Activated CD4-positive, alpha-beta T cell treated with anti-CD3 and anti-CD28 coated beads for 36 hours (primary cell): Measurements from ENCODE around the gene PHF21B. TPM values are rescaled to one million over a fixed set of nuclear protein-coding genes. Genes with fewer than 3 reads are reported as not detected.
"Not testable (repeated sequence)": the region's sequence is repeated elsewhere in the genome, so short reads cannot be mapped to it uniquely, and the experiment has no call there.

Source experiments
- ATAC-seq: fragments of 200-7000 bp; cut with Tn5 transposase; one replicate; pipeline ENCODE4 v1.10.0; 2021; ENCODE audit warnings: mild to moderate bottlenecking, moderate library complexity
- CTCF ChIA-PET: fragments of 350-600 bp; sonication (Branson Sonifier 250); formaldehyde crosslinking; loops from one replicate; lab custom pipeline; 2021; ENCODE audit warnings: antibody characterized with exemption; lab: Charles Lee
- POLR2A ChIA-PET: fragments of 350-600 bp; sonication (Branson Sonifier 250); formaldehyde crosslinking; loops from one replicate; lab custom pipeline; 2021; ENCODE audit warnings: antibody characterized with exemption, inconsistent platforms; lab: Charles Lee
- DNase-seq: peaks from one replicate; pipeline ENCODE4 v3.0.0-alpha.2; 2020
- H3K27ac Mint-ChIP-seq: one replicate; pipeline ENCODE4 v1.8.0; 2021; ENCODE audit warnings: mixed read lengths
- H3K27me3 Mint-ChIP-seq: one replicate; pipeline ENCODE4 v1.8.0; 2021; ENCODE audit warnings: mixed read lengths
- H3K36me3 Mint-ChIP-seq: one replicate; pipeline ENCODE4 v1.8.0; 2021; ENCODE audit warnings: low read depth, mixed read lengths
- H3K4me1 Mint-ChIP-seq: one replicate; pipeline ENCODE4 v1.8.0; 2021; ENCODE audit warnings: mixed read lengths
- H3K4me3 Mint-ChIP-seq: one replicate; pipeline ENCODE4 v1.8.0; 2021; ENCODE audit warnings: mild to moderate bottlenecking, moderate library complexity, mixed read lengths
- H3K9me3 Mint-ChIP-seq: one replicate; pipeline ENCODE4 v1.8.0; 2021; ENCODE audit warnings: low read depth, mixed read lengths
- intact Hi-C, 2 experiments: fragments of 100-400 bp; cut with DNase I in 1 of 2; cut with micrococcal nuclease in 1 of 2; formaldehyde crosslinking; loops; one replicate each; pipeline versions ENCODE4 v1.14.2 to v1.15.1; 2022 to 2024; cut with DNase I, micrococcal nuclease
- total RNA-seq, 2 experiments: library from RNA; stranded (reverse); gene quantifications; one replicate each; pipeline ENCODE4 v1.2.3, GENCODE V29; 2021

PHF21B gene
- total RNA-seq: not detected

DNA sequence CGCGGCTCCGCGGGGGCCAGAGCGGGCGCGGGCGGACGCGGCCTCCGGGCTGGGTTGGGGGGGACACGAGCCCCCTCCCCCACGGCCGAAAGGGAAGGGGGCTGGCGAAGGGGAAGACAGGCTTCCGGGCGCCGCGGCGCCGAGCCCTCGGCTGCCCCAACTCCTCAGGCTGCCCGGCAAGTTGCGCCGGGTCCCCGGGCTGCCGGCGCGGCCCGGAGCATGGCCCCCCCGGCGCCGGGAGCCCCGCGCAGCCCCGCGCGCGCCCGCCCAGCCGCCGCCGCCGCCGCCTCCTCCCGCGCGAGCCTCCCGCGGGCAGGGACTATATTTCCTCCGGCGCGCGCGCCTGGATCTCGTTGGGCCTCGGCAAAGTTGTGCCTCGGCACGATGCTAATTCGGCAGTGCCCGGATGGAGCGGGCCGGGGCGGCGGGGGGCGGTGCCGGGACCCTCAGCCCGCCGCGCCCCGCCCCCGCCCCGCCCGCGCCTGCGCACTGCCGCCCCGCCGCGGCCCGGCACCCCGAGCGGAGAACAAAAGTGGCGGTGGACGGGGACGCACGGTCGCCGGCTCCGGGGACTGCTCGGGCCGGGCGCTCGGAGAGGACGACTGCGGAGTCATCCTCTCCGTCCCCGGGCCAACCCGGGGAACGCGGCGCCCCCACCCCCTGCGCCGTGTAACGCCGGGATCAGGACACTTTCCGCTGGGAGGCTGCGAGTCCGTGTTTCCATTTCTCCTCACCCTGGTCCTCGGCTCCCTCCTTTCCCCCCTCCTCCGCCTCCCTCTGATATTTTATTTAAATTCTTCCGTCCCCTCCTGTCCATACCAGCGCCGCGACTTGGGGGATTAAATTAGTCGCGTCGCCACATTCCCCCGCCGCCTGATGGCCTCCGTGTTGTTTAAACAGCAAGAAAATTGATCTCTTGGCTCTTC, at the start of gene PHF21B:
Gene PHF21B (minus strand): TSS at position 400 of the 926 bp plus-strand sequence. CDS start 456 bp downstream, outside the sequence.
- Mint-ChIP-seq H3K27ac (no peak within 1 kb of the TSS), H3K36me3 (no peaks in the 10 kb centered on the region), H3K4me1 (peaks cover 15% of the 10 kb centered on the region), H3K4me3 (peak within 1 kb of the TSS; percentile 72), H3K27me3 (peaks cover 53% of the 10 kb centered on the region), H3K9me3 (no peaks in the 10 kb centered on the region)
- intact Hi-C loops: loop anchor here in 1 of 2 experiments (2.0 kb wide), 2 partner anchors 55 to 75 kb away; no protein-coding TSS in a partner anchor
- DNase-seq: peak; percentile 49
- ChIA-PET POLR2A (no interaction called here), CTCF (no interaction called here)
- ATAC-seq: peak; percentile 45

DNA sequence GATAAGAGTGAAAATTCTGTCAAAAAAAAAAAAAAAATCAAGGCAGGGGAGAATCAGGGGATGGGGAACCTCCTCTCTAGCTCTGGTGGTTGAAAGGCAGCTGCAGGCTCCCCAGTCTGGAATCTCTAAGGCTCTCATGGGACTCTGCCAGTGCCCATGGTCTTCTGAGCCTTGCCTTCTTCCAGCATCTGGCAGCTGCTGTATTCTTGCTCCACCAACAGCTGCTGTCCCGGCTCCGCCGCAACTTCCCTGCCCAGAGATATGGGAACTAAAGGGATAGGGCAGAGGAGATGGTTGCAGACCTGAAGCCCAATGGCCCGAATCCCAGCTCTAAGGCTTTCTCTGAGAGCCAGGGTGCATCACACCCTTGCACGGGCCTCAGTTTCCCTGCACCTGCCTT, 49.5 kb upstream of the PHF21B start:
- ChIA-PET CTCF (interaction anchor here (0.8 kb wide), 1 partner anchor 36 kb away, joined by 3 read pairs; no protein-coding TSS in a partner anchor), POLR2A (no interaction called here)
- DNase-seq (no peak), ATAC-seq (no peak)
- Mint-ChIP-seq H3K27ac (no peak overlapping the region), H3K4me3 (no peak overlapping the region), H3K9me3 (no peaks in the 10 kb centered on the region), H3K27me3 (peaks cover 5% of the 10 kb centered on the region), H3K36me3 (no peaks in the 10 kb centered on the region), H3K4me1 (peaks cover 15% of the 10 kb centered on the region)
- intact Hi-C loops: no loop called here

DNA sequence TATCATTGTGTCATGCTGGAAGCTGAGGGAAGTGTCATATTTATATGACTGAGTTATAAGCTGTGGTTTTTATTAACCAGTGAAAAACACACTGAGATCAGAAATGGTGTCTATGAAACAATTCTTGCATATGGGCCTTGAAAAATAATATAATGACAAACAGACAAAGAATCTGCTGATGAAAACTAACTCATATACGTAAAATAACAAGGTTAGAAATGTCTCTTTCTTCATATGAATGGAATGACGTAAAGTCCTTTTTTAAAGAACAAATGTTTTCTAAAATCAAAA, 48.8 kb upstream of the PHF21B start:
- Mint-ChIP-seq H3K9me3 (no peaks in the 10 kb centered on the region), H3K4me1 (peaks cover 10% of the 10 kb centered on the region)
- ATAC-seq: peak; percentile 44

DNA sequence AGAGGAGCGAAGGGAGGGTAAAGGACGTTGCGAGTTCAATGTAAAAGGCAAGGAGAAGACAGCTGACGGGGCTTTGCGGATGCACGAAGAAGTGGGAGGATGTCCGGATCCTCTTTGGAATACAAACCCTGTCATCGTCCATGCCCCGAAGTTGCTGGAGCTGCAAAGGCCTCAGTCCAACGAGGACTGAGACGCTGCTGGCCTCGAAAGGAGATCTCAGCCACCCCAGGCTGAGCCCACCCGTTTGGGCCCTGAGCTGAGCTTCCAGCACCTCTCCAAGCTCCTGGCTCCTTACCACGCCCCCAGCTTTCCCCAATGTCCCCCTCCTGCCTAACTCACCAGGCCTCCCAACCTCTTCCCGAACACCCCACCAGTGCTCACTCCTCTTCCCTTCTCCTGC, 46.1 kb upstream of the PHF21B start:
- DNase-seq (no peak), ATAC-seq (no peak)
- H3K27me3 Mint-ChIP-seq: peaks cover 8% of the 10 kb centered on the region
- H3K27ac Mint-ChIP-seq: no peak overlapping the region
- no peaks in the 10 kb centered on the region for H3K36me3 Mint-ChIP-seq
- CTCF ChIA-PET: no interaction called here
- intact Hi-C loops: no loop called here
- no peaks in the 10 kb centered on the region for H3K9me3 Mint-ChIP-seq
- POLR2A ChIA-PET: no interaction called here
- peaks cover 10% of the 10 kb centered on the region for H3K4me1 Mint-ChIP-seq
- no peak overlapping the region for H3K4me3 Mint-ChIP-seq

More for the DNA sequence above, 48.8 kb upstream of the PHF21B start:
- CTCF ChIA-PET: interaction anchor here (0.8 kb wide), 1 partner anchor 37 kb away, joined by 3 read pairs; no protein-coding TSS in a partner anchor
- Mint-ChIP-seq H3K4me3 (no peak overlapping the region), H3K36me3 (no peaks in the 10 kb centered on the region), H3K27me3 (peaks cover 5% of the 10 kb centered on the region), H3K27ac (no peak overlapping the region)
- no peak for DNase-seq
- POLR2A ChIA-PET: interaction anchor here (0.6 kb wide), 1 partner anchor 68 kb away, joined by 3 read pairs; no protein-coding TSS in a partner anchor
- intact Hi-C loops: no loop called here

DNA sequence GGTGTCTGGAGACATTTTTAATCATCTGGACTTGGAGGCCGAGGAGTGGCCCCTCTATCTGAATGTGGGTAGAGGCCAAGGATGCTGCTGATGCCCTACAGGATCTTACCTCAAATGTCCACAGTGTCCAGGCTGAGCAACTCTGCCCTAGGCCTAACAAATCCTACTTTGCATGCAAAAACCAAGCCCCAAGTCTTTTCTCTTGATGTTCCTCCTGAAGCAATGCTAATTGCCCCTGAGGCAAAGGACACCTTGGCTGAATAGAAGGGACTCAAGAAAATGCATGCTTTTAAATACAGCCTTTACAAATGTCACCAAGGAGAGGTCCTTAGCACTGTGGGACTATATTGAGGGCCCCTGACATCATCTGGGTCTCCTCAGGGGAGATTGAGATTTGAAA, 43.8 kb upstream of the PHF21B start:
- ATAC-seq (no peak), DNase-seq (no peak)
- POLR2A ChIA-PET: no interaction called here
- peaks cover 18% of the 10 kb centered on the region for H3K27me3 Mint-ChIP-seq
- H3K4me1 Mint-ChIP-seq: peaks cover 7% of the 10 kb centered on the region
- no peaks in the 10 kb centered on the region for H3K9me3 Mint-ChIP-seq
- no peak overlapping the region for H3K27ac Mint-ChIP-seq
- intact Hi-C loops: no loop called here
- H3K36me3 Mint-ChIP-seq: no peaks in the 10 kb centered on the region
- no peak overlapping the region for H3K4me3 Mint-ChIP-seq
- CTCF ChIA-PET: no interaction called here

DNA sequence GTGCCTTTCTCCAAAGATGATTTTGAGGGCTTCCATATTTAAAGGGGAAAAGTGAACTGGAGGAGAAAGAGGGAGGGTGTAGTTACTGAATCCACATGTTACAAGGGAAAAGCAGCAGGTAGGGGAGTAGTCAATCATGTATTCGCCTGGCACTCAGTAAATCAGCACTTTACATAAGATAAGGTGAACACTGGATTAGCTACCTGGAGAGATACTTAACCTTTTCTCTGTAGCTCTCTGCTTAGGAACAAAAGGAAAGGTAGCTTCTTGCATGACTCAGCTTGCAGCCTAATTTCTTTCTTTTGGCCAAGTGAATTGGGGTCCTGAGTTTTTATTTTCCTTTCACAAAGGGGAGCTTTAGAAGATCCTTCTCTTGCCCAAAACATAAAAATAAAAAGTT, 43.3 kb upstream of the PHF21B start:
- Mint-ChIP-seq H3K27ac (no peak overlapping the region), H3K36me3 (no peaks in the 10 kb centered on the region), H3K4me3 (no peak overlapping the region), H3K4me1 (peaks cover 3% of the 10 kb centered on the region), H3K27me3 (peaks cover 21% of the 10 kb centered on the region), H3K9me3 (no peaks in the 10 kb centered on the region)
- CTCF ChIA-PET: no interaction called here
- ATAC-seq (no peak), DNase-seq (no peak)
- POLR2A ChIA-PET: no interaction called here
- intact Hi-C loops: no loop called here

DNA sequence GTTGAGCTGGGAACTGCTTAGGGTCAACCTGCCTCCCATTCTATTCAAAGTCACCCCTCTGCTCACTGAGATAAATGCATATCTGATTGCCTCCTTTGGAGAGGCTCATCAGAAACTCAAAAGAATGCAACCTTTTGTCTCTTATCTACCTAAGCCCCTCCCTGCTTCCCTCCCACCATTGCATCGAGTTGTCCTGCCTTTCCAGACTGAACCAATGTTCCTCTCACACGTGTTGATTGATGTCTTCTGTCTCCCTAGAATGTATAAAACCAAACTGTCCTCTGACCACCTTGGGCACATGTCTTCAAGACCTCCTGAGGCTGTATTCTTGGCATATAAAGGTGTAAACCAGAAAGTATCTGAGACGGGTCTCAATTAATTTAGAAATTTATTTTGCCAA, 42.9 kb upstream of the PHF21B start:
- H3K4me3 Mint-ChIP-seq, H3K36me3 Mint-ChIP-seq, ATAC-seq, H3K9me3 Mint-ChIP-seq, intact Hi-C loops, H3K27ac Mint-ChIP-seq, H3K4me1 Mint-ChIP-seq, POLR2A ChIA-PET, DNase-seq, CTCF ChIA-PET: not testable (repeated sequence)
- peaks cover 21% of the 10 kb centered on the region for H3K27me3 Mint-ChIP-seq

DNA sequence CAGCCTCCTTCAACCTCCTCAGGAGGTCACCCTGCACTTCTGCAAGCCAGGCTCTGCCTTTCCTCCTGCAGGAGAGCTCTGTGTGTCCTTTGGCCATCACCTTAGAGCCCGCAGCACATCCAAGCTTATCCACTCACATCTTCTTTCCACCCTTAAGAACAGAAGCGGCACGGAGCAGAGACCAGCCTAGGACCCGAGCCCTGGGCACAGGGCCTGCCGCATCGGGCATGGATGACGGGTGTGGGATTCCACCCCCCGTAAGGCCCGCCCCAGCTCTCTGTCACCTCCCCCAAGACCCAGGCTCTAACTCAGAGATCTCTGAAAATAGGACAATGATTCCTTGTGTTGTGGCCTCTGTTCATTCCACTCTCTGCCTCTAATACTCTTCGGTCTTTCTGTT, 42.1 kb upstream of the PHF21B start:
- Mint-ChIP-seq H3K9me3 (no peaks in the 10 kb centered on the region), H3K27ac (no peak overlapping the region), H3K27me3 (peaks cover 23% of the 10 kb centered on the region), H3K4me1 (no peaks in the 10 kb centered on the region), H3K36me3 (no peaks in the 10 kb centered on the region), H3K4me3 (no peak overlapping the region)
- ATAC-seq (no peak), DNase-seq (no peak)
- CTCF ChIA-PET: no interaction called here
- intact Hi-C loops: no loop called here
- POLR2A ChIA-PET: no interaction called here

DNA sequence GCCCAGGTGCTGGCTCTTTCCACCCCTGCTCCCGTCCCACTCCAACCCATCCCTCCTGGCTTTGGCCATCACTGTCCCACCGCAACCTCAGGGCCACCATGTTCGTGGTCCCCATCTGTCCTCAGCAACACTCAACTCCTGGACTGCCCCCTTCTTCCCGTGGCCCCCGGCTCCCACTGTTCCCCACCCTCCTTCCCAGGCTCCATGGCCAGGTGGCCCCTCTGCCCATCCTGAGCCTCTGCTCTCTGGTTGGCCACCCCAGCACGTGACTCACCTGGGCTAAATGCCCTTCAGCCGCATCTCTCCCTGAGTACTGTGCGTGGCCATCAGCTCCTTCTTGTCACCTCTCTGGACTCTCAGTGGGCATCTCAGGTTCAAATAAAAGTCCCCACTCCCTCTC, 41.6 kb upstream of the PHF21B start:
- ATAC-seq: no peak
- intact Hi-C loops: no loop called here
- POLR2A ChIA-PET: no interaction called here
- Mint-ChIP-seq H3K4me3 (no peak overlapping the region), H3K9me3 (no peaks in the 10 kb centered on the region), H3K4me1 (no peaks in the 10 kb centered on the region), H3K27me3 (peaks cover 26% of the 10 kb centered on the region), H3K36me3 (no peaks in the 10 kb centered on the region), H3K27ac (no peak overlapping the region)
- CTCF ChIA-PET: no interaction called here
- no peak for DNase-seq

DNA sequence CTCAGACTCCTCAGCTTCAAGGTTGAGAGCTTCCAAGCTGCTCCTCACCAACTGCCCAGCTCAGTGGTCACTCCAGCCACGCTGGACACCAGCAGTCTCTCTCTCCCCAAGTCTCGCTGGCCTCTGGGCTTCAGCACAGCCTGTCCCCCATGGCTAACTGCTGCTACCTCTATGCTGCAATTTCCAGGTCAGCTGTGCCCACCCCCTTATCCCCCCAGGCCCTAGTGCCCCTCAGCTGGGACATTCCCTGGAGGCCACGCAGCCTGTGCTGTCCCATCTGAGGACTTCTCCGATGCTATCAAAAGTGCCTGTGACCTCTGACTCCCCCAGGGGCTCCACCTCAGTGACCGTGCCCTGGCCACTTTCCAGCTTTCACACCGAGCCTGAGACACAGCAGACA, 37.5 kb upstream of the PHF21B start:
- H3K9me3 Mint-ChIP-seq: no peaks in the 10 kb centered on the region
- ChIA-PET CTCF (no interaction called here), POLR2A (no interaction called here)
- no peaks in the 10 kb centered on the region for H3K36me3 Mint-ChIP-seq
- H3K27ac Mint-ChIP-seq: no peak overlapping the region
- H3K4me1 Mint-ChIP-seq: no peaks in the 10 kb centered on the region
- DNase-seq (no peak), ATAC-seq (no peak)
- H3K4me3 Mint-ChIP-seq: no peak overlapping the region
- peaks cover 33% of the 10 kb centered on the region for H3K27me3 Mint-ChIP-seq
- intact Hi-C loops: no loop called here

DNA sequence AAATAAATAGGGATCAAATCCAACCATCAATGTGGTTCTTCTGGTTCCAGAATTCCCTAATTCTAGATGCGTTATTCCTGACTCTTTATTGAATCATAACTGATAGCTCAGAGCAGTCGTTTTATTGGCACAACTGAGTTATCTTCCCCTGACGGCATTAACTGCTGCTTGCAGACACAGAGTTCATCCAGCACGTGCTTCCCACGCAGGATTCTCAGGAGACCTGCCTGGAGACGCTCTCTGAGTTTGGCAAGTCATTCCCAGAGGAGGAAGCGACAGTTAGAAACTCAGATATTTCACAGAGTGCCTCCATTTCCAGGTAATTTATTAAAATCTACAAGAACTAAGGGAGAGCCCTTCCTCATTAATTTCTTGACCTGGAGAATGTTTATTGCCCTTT, 35.4 kb upstream of the PHF21B start:
- H3K27ac Mint-ChIP-seq: no peak overlapping the region
- H3K36me3 Mint-ChIP-seq: no peaks in the 10 kb centered on the region
- intact Hi-C loops: no loop called here
- ChIA-PET POLR2A (no interaction called here), CTCF (no interaction called here)
- ATAC-seq (no peak), DNase-seq (no peak)
- no peaks in the 10 kb centered on the region for H3K9me3 Mint-ChIP-seq
- H3K4me1 Mint-ChIP-seq: no peaks in the 10 kb centered on the region
- no peak overlapping the region for H3K4me3 Mint-ChIP-seq
- peaks cover 27% of the 10 kb centered on the region for H3K27me3 Mint-ChIP-seq

DNA sequence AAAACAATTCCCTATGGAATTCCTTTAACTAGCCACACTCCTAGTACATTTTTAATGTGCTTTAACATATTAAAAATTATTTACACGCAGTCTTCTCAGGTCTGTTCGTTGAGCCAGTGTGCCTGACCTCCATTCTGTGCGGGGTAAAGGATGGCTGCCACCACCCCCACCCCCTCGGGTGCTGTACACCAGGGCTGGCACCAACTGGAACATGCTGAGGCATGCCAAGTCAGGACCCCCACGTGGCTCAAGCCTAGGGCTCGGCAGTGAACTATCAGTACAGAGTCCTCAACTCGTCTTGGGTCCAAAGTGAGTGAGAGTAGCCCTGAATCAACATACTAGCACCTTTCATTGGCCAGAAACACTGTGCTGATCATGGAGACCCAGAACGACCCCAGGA, 32.5 kb upstream of the PHF21B start:
- CTCF ChIA-PET: no interaction called here
- Mint-ChIP-seq H3K4me3 (no peak overlapping the region), H3K4me1 (no peaks in the 10 kb centered on the region), H3K27me3 (peaks cover 22% of the 10 kb centered on the region), H3K9me3 (peaks cover 6% of the 10 kb centered on the region), H3K36me3 (no peaks in the 10 kb centered on the region), H3K27ac (no peak overlapping the region)
- no peak for DNase-seq
- intact Hi-C loops: no loop called here
- no peak for ATAC-seq
- POLR2A ChIA-PET: no interaction called here
